OCI-LY3 (cell line): ENCODE measurements around the gene SBK2.

Experiments used
- CTCF ChIP-seq: fragments of 200-600, 300-600 bp; sonication (generic); IDR thresholded peaks from 2 replicates; pipeline ENCODE4 v1.5.1; 2014; ENCODE audit warnings: antibody characterized with exemption, low read length, low read depth
- EZH2phosphoT487 ChIP-seq: fragments of 200-600 bp; shearing (Covaris generic); IDR thresholded peaks from 2 replicates; pipeline ENCODE4 v1.6.1; 2018; ENCODE audit warnings: antibody characterized with exemption, mixed run types, low read depth

GRCh38 chr19:55497763-55498162 lies 39.2 kb downstream of the SBK2 start:
- TF ChIP-seq CTCF (no peak), EZH2phosphoT487 (no peak)
